AG09319 (cell line): Measurements from ENCODE around the gene CRELD2.

ENCODE experiments used
- DNase-seq: peaks from one replicate; pipeline ENCODE4 v3.0.0-alpha.2; 2010; ENCODE audit warnings: low read depth; ENCODE audit errors: extremely low read depth
- TF ChIP-seq, protein P1 (sequence below): IDR thresholded peaks from 2 replicates; pipeline ENCODE4 v1.5.1; 2011; ENCODE audit warnings: low read depth, mild to moderate bottlenecking, inconsistent platforms, low read length, moderate library complexity

Gene CRELD2

GRCh38 chr22:49971232-49972162, 53.1 kb downstream of the CRELD2 start:
- TF ChIP-seq, protein P1, sequence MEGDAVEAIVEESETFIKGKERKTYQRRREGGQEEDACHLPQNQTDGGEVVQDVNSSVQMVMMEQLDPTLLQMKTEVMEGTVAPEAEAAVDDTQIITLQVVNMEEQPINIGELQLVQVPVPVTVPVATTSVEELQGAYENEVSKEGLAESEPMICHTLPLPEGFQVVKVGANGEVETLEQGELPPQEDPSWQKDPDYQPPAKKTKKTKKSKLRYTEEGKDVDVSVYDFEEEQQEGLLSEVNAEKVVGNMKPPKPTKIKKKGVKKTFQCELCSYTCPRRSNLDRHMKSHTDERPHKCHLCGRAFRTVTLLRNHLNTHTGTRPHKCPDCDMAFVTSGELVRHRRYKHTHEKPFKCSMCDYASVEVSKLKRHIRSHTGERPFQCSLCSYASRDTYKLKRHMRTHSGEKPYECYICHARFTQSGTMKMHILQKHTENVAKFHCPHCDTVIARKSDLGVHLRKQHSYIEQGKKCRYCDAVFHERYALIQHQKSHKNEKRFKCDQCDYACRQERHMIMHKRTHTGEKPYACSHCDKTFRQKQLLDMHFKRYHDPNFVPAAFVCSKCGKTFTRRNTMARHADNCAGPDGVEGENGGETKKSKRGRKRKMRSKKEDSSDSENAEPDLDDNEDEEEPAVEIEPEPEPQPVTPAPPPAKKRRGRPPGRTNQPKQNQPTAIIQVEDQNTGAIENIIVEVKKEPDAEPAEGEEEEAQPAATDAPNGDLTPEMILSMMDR, result no peak
- no peak for DNase-seq

DNA sequence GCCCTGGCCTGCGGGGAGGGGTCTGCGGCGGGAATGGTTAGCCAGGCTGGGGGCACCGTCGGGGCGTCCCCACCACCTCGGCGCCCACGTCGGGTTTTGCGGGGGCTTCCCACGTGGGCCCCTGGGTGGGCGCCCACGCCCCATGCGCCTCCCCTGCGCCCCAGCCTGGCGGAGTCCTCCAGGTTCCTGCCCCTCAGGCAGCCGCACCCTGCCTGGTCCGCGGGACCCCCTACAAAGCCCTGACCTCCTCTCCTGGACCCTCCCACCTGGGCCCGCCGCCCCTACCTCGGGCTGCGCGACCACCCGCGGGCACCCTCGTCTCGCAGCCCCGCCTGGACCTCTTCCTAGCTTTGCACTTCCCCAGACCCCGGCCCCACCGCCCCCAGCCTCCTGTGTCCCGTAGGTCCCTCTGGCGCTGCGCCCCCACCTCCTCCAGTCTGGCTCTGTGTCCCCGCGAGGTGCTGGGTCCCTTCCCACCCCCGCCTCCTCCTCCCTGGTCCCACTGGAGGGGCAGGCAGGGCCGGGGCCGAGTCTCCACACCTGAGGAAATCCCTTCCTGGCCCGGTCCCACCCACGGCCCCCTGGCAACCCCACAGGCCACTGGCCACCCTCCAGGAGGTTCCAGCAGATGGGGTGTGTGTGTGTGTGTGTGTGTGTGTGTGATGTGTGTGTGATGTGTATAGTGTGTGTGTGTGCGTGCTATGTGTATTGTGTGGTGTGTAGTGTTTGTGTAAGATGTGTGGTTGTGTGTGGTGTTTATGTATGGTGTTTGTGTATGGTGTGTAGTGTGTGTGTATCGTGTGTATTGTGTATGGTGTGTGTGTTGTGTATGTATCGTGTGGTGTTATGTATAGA, 54.0 kb downstream of the CRELD2 start:
- TF ChIP-seq, protein P1, result no peak

DNA sequence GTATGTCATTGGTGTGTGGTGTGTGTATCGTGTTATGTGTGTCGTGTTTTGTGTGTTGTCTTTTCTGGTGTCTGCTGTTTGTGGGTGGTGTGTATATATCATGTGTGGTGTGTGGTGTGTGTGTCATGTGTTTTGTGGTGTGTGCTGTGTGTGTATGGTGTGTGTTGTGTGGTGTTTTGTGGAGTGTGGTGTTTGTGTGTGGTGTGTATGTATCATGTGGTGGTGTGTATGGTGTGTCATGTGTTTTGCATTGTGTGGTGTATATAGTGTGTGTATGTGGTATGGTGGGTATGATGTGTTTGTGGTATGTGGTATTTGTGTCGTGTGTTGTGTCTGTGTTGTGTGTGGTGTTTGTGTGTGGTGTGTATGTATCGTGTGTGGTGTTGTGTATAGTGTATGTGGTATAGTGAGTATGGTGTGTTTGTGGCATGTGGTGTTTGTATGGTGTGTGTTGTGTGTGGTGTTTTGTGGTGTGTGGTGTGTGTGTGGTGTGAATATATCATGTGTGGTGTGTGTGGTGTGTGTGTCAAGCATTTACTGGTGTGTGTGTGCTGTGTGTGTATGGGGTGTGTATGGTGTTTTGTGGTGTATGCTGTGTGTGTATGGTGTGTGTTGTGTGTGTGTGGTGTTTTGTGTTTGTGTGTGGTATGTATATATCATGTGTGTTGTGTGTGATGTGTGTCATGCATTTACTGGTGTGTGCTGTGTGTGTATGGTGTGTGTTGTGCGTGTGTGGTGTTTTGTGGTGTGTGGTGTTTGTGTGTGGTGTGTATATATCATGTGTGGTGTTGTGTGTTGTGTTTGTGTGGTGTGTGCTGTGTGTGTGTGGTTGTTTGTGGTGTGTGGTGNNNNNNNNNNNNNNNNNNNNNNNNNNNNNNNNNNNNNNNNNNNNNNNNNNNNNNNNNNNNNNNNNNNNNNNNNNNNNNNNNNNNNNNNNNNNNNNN, 54.9 kb downstream of the CRELD2 start:
- TF ChIP-seq, protein P1, result no peak

More for the DNA sequence above, 54.0 kb downstream of the CRELD2 start:
- DNase-seq, result no peak

GRCh38 chr22:49975543-49976389, 57.3 kb downstream of the CRELD2 start:
- TF ChIP-seq, protein P1, result no peak
- no peak for DNase-seq

More for the DNA sequence above, 54.9 kb downstream of the CRELD2 start:
- no peak for DNase-seq

DNA sequence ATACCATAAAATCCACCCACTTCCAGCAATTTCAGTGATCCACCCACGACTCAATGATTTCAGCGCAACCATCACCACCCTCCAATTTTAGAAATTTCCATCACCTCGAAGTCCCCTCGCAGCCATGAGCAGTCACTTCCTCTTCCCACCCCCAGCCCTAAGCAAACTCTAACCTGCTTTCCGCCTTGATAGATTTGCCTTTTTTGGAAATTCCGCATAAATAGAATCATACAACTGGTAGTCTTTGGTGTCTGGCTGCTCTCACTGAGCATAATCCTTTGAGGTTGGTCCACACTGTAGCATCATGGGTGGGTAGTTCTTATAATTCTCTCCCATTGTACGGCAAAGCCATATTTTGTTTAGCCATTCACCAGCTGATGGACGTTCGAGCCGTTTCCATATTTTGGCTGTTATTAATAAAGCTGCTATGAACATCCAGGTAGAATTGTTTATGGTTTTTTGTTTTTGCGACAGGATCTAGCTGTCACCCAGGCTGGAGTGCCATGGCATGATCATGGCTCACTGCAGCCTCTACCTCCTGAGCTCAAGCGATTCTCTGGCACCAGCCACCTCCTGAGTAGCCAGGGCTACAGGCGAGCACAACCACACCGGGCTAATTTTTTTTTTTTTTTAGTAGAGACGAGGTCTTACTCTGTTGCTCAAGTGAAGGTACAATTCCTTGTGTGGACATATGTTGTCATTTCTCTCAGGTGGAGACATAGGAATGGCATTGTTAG, 58.2 kb downstream of the CRELD2 start:
- TF ChIP-seq, protein P1, result no peak
- no peak for DNase-seq
